ENCODE data around the gene SEMA4F. TPM values are rescaled to one million over a fixed set of nuclear protein-coding genes. Genes with fewer than 3 reads are reported as not detected.

Gene SEMA4F
- total RNA-seq, 1 donor from 2014 or later: 3.5 TPM

DNA sequence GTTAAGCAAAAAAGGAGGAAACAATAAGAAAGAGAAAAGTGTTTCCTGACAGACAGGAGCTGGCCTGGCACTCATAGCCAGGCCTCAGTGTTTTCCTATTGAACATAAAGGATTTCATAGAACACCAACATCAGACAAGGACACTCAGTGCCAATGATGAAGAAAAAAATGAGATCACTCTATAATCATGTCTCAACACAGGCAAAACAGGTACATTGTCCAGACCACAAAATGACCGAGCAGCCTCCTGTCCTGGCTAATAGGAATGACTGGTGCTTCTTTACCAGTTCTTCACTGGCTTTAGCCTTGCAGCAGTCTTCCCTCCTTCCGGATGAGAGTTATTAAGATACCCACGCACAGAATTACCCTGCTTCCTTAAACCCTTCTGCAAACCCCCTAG, 35.6 kb downstream of the SEMA4F start:
- Histone ChIP-seq H3K36me3 (no peaks in the 10 kb centered on the region), H3K4me2 (no peak overlapping the region), H3K4me1 (no peaks in the 10 kb centered on the region), H4K20me1 (ENCODE audit: low read depth) (no peaks in the 10 kb centered on the region), H3K9me3 (ENCODE audit: low read depth) (no peaks in the 10 kb centered on the region), H3K4me3 (no peak overlapping the region), H3F3A (ENCODE audit: low read depth) (no peaks in the 10 kb centered on the region), H3K27ac (no peak overlapping the region), H3K27me3 (no peaks in the 10 kb centered on the region), H3K79me2 (ENCODE audit: low read depth) (no peaks in the 10 kb centered on the region), H3K9ac (no peak overlapping the region), H2AFZ (replicated peaks) (no peak overlapping the region)
- Mint-ChIP-seq H3K27ac (no peak overlapping the region), H3K4me1 (no peaks in the 10 kb centered on the region), H3K9me3 (no peaks in the 10 kb centered on the region), H3K4me3 (no peak overlapping the region), H3K36me3 (no peaks in the 10 kb centered on the region), H3K27me3 (ENCODE audit: insufficient read depth, low read depth) (peaks cover 2% of the 10 kb centered on the region)
- no peak for DNase-seq (ENCODE audit: low spot score)
- TF ChIP-seq, protein P1, sequence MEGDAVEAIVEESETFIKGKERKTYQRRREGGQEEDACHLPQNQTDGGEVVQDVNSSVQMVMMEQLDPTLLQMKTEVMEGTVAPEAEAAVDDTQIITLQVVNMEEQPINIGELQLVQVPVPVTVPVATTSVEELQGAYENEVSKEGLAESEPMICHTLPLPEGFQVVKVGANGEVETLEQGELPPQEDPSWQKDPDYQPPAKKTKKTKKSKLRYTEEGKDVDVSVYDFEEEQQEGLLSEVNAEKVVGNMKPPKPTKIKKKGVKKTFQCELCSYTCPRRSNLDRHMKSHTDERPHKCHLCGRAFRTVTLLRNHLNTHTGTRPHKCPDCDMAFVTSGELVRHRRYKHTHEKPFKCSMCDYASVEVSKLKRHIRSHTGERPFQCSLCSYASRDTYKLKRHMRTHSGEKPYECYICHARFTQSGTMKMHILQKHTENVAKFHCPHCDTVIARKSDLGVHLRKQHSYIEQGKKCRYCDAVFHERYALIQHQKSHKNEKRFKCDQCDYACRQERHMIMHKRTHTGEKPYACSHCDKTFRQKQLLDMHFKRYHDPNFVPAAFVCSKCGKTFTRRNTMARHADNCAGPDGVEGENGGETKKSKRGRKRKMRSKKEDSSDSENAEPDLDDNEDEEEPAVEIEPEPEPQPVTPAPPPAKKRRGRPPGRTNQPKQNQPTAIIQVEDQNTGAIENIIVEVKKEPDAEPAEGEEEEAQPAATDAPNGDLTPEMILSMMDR (IDR thresholded peaks at IDR 0.05): no peak
- TF ChIP-seq EZH2phosphoT487 (IDR thresholded peaks at IDR 0.05) (no peak), EZH2 (IDR thresholded peaks at IDR 0.05) (no peak)

DNA sequence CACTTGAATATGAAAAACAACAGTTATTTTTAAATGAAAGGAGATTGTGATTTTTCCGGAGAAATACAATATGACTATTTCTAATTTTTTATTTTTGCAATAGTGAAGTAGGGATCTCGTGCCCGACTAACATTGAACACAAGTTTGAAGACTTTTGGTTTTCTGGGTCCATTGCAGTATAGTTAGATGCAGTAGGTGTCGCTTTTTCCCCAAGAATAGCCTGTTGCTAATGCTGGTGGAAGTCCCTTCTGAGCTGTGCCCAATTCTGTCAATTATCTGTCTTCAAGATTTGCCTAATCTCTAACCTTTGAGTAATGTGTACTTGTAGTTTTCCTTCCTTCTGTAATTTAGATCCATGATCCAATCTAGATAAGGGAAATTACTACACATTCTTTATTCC, 36.5 kb downstream of the SEMA4F start:
- no peaks in the 10 kb centered on the region for H3K79me2 ChIP-seq (ENCODE audit: low read depth)
- H3K27ac ChIP-seq: no peak overlapping the region
- H3K9ac ChIP-seq: no peak overlapping the region
- no peaks in the 10 kb centered on the region for H3K36me3 Mint-ChIP-seq
- no peak overlapping the region for H2AFZ ChIP-seq (replicated peaks)
- no peak overlapping the region for H3K4me2 ChIP-seq
- no peaks in the 10 kb centered on the region for H4K20me1 ChIP-seq (ENCODE audit: low read depth)
- H3K36me3 ChIP-seq: no peaks in the 10 kb centered on the region
- H3K27me3 Mint-ChIP-seq (ENCODE audit: insufficient read depth, low read depth): peaks cover 5% of the 10 kb centered on the region
- H3K4me1 ChIP-seq: no peaks in the 10 kb centered on the region
- H3K9me3 ChIP-seq (ENCODE audit: low read depth): no peaks in the 10 kb centered on the region
- TF ChIP-seq, protein P1 (IDR thresholded peaks at IDR 0.05): peak; percentile 90
- no peak for TF ChIP-seq EZH2 (IDR thresholded peaks at IDR 0.05)
- H3K4me1 Mint-ChIP-seq: no peaks in the 10 kb centered on the region
- H3K9me3 Mint-ChIP-seq: no peaks in the 10 kb centered on the region
- no peaks in the 10 kb centered on the region for H3F3A ChIP-seq (ENCODE audit: low read depth)
- DNase-seq (ENCODE audit: low spot score): peak; percentile 77
- no peaks in the 10 kb centered on the region for H3K27me3 ChIP-seq
- H3K4me3 ChIP-seq: no peak overlapping the region
- no peak overlapping the region for H3K27ac Mint-ChIP-seq
- H3K4me3 Mint-ChIP-seq: no peak overlapping the region

DNA sequence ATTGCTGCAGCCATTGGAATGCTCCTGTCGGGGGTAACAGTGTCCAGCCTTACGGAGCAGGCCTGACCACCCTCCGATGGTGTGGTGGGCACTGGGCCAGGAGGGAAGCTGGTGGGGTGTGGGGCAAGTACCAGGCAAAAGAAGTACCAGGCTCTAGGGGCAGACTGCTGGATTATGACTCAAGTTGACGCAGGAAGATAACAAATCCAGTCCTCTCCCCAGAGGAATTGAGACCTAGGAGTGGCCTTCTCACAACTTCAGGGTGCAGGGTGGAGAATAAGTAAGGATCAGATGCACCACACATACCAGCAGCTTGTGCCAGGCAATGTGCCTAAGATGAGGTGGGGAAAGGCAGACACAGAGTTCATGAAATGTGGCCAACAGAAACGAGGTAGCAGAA, 37.9 kb downstream of the SEMA4F start:
- no peaks in the 10 kb centered on the region for H3K4me1 ChIP-seq
- no peak overlapping the region for H3K27ac ChIP-seq
- H3K4me3 Mint-ChIP-seq: no peak overlapping the region
- H3K27me3 Mint-ChIP-seq (ENCODE audit: insufficient read depth, low read depth): peaks cover 5% of the 10 kb centered on the region
- H3F3A ChIP-seq (ENCODE audit: low read depth): no peaks in the 10 kb centered on the region
- no peaks in the 10 kb centered on the region for H3K27me3 ChIP-seq
- no peak overlapping the region for H3K27ac Mint-ChIP-seq
- H3K4me1 Mint-ChIP-seq: no peaks in the 10 kb centered on the region
- no peak for DNase-seq (ENCODE audit: low spot score)
- no peaks in the 10 kb centered on the region for H4K20me1 ChIP-seq (ENCODE audit: low read depth)
- H3K4me2 ChIP-seq: no peak overlapping the region
- no peaks in the 10 kb centered on the region for H3K9me3 Mint-ChIP-seq
- no peak overlapping the region for H3K4me3 ChIP-seq
- H2AFZ ChIP-seq (replicated peaks): no peak overlapping the region
- no peak overlapping the region for H3K9ac ChIP-seq
- no peaks in the 10 kb centered on the region for H3K79me2 ChIP-seq (ENCODE audit: low read depth)
- H3K36me3 ChIP-seq: no peaks in the 10 kb centered on the region
- no peaks in the 10 kb centered on the region for H3K9me3 ChIP-seq (ENCODE audit: low read depth)
- no peaks in the 10 kb centered on the region for H3K36me3 Mint-ChIP-seq
- TF ChIP-seq EZH2phosphoT487 (IDR thresholded peaks at IDR 0.05): no peak
- TF ChIP-seq, protein P1 (IDR thresholded peaks at IDR 0.05): no peak
- TF ChIP-seq EZH2 (IDR thresholded peaks at IDR 0.05): no peak

DNA sequence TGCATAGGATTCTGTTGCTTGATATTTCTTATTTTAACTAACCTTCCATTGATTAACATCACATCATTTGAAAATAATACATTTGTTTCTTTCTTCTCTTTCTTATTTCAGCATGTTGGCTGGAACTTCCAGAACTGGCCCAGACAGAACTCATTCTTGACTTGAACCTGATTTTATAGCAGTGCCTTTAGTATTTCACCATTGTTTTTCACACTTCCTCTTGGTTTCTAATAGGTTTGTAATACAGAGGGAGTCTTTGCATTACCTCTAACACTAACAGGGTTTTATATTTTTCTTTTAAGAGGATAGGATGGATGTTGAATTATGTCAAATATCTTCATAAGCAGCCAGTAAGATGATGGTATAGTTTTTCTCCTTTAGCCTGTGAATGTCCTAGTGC, 39.2 kb downstream of the SEMA4F start:
- Histone ChIP-seq H3K4me3 (no peak overlapping the region), H2AFZ (replicated peaks) (no peak overlapping the region), H3K9me3 (ENCODE audit: low read depth) (no peaks in the 10 kb centered on the region), H3F3A (ENCODE audit: low read depth) (no peaks in the 10 kb centered on the region), H3K9ac (no peak overlapping the region), H3K27ac (no peak overlapping the region), H3K4me1 (no peaks in the 10 kb centered on the region), H3K27me3 (no peaks in the 10 kb centered on the region), H3K36me3 (no peaks in the 10 kb centered on the region), H3K79me2 (ENCODE audit: low read depth) (no peaks in the 10 kb centered on the region), H3K4me2 (no peak overlapping the region), H4K20me1 (ENCODE audit: low read depth) (no peaks in the 10 kb centered on the region)
- no peaks in the 10 kb centered on the region for H3K9me3 Mint-ChIP-seq
- no peak overlapping the region for H3K27ac Mint-ChIP-seq
- no peak overlapping the region for H3K4me3 Mint-ChIP-seq
- H3K27me3 Mint-ChIP-seq (ENCODE audit: insufficient read depth, low read depth): peaks cover 5% of the 10 kb centered on the region
- no peaks in the 10 kb centered on the region for H3K4me1 Mint-ChIP-seq
- TF ChIP-seq, protein P1 (IDR thresholded peaks at IDR 0.05): no peak
- TF ChIP-seq EZH2phosphoT487 (IDR thresholded peaks at IDR 0.05): no peak
- TF ChIP-seq EZH2 (IDR thresholded peaks at IDR 0.05): no peak
- H3K36me3 Mint-ChIP-seq: no peaks in the 10 kb centered on the region
- no peak for DNase-seq (ENCODE audit: low spot score)

All from neural progenitor cell (in vitro differentiated cells).